Prostate gland (tissue), 2 donors: ENCODE data around the gene TCF20.

ENCODE experiments used
- CTCF ChIP-seq, 4 experiments: fragments of 200-600 bp in 2 of 4; fragments of 450-650 bp in 2 of 4; sonication (generic) in 2 of 4; IDR thresholded peaks; 1 replicate in 3 of 4; 2 replicates in 1 of 4; pipeline ENCODE4 v1.5.1; 2016 to 2019; ENCODE audit warnings: antibody characterized with exemption in 4 of 4, mild to moderate bottlenecking in 2 of 4, moderate library complexity in 2 of 4
- POLR2A ChIP-seq: fragments of 450-650 bp; IDR thresholded peaks from one replicate; pipeline ENCODE4 v1.6.1; 2016; ENCODE audit warnings: antibody characterized with exemption, mild to moderate bottlenecking
- POLR2AphosphoS5 ChIP-seq: sonication (generic); formaldehyde crosslinking; IDR thresholded peaks from one replicate; pipeline ENCODE4 v1.6.1; 2017; ENCODE audit warnings: antibody characterized with exemption

DNA sequence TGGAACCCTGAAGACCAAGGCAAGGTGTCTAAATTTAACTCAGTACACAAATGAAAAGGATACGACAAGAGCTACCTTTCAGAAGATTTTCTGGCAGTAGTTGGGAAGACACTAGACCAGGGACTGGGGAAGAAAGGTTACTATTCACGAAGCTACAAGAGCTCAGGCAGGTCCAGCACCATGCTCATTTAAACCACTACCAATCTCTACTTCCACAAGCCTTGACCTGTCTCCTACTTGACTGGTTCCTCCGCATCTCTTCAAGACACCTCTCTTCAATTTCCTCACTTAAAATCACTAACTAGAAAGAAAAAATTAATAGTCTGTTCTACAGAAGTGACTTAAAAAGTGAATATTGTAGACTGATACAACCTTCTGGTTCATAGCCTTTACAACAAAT is 22.9 kb downstream of the TCF20 start:
- TF ChIP-seq POLR2A (no peak), CTCF (IDR thresholded peaks at IDR 0.05) (no peak), POLR2AphosphoS5 (no peak)
